Embryonic facial prominence (tissue), 1 donor: Measurements from ENCODE around the gene ZBTB8B.

Source experiments
- DNase-seq: peaks from one replicate; pipeline ENCODE4 v3.0.0-alpha.2; 2016; ENCODE audit errors: extremely low spot score

Gene ZBTB8B

DNA sequence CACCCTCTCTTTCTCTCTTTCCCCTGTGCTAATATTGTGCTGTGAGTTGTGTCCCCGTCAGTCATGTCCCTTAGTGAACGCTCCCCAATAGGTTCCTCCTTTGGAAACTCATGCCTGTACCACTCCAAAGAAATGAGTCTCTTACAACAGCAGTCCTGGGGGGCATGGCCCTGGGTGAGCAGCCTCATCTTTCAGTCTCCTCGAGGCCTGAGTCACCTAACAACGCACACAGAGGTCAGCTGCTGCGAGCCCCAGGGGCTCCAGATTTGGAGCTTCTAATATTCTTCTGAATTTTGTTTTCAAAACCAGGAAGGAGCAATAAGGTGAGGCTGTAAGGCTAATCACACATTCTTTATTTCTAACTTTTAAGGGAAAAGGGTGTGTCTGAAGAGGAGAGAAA, 43.9 kb downstream of the ZBTB8B start:
- no peak for DNase-seq

DNA sequence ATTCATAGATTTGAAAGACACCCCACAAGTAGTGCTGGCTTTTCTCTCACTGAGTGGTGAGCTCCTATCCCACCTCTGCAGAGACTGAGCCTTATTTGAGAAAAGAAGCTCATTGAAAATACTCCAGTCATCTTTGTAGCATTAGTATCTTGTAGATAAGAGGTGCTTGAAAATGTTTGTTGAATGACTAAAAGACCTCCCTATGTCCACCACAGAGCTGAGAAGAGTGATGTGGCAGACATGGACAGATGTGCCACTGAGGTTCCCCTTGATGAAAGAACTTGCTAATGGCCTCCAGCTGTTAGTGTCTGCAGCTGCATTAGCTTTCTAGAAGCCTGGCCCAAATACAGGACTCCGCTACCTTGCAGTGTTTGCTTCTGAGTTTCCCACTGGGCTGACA, 45.1 kb downstream of the ZBTB8B start:
- no peak for DNase-seq
